GM18520 (cell line): ENCODE data around the gene CHGA.

Experiments
- ATAC-seq: cut with Tn5 transposase; IDR thresholded peaks from one replicate; pipeline ENCODE4 v1.9.1; 2021; ENCODE audit not compliant: unreplicated experiment

Gene CHGA, protein sequence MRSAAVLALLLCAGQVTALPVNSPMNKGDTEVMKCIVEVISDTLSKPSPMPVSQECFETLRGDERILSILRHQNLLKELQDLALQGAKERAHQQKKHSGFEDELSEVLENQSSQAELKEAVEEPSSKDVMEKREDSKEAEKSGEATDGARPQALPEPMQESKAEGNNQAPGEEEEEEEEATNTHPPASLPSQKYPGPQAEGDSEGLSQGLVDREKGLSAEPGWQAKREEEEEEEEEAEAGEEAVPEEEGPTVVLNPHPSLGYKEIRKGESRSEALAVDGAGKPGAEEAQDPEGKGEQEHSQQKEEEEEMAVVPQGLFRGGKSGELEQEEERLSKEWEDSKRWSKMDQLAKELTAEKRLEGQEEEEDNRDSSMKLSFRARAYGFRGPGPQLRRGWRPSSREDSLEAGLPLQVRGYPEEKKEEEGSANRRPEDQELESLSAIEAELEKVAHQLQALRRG

DNA sequence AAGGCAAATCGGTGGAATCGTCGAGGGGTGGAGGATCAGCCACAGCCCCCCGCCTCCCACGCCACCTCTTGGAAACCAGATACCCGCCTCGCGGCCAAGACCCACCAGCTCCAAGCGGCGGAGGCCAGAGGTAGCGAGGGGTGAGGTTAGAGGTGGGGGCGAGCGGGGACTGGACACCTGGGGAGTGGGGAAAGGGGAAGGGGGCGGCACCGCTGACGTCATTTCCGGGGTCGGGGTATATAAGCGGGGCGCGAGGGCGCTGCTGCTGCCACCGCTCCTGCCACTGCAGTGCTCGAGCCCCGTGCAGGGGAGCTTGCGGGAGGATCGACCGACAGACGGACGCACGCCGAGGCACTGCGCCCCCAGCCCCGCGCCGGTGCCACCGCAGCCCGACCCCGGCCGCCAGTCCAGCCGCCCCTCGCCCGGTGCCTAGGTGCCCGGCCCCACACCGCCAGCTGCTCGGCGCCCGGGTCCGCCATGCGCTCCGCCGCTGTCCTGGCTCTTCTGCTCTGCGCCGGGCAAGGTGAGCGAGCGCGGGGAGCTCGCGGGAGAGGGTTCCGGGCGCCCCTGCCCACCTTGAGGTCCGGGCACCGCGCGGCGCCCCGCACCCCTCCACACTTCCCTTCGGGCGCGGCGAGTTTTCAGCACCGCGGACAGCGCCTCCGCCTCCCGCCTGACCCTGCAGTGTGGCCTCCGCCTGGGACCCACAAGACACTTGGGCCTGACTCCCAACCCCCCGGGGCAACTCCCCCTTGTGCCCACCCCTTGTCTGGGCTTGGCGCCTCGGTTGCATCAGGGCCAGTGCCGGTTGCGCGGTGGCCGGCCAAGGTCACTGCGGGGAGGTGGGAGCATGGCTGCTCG, at the start of gene CHGA:
Gene CHGA (plus strand): TSS at position 268 of the 861 bp plus-strand sequence. CDS start 210 bp downstream, at position 478.
- no peak for ATAC-seq

DNA sequence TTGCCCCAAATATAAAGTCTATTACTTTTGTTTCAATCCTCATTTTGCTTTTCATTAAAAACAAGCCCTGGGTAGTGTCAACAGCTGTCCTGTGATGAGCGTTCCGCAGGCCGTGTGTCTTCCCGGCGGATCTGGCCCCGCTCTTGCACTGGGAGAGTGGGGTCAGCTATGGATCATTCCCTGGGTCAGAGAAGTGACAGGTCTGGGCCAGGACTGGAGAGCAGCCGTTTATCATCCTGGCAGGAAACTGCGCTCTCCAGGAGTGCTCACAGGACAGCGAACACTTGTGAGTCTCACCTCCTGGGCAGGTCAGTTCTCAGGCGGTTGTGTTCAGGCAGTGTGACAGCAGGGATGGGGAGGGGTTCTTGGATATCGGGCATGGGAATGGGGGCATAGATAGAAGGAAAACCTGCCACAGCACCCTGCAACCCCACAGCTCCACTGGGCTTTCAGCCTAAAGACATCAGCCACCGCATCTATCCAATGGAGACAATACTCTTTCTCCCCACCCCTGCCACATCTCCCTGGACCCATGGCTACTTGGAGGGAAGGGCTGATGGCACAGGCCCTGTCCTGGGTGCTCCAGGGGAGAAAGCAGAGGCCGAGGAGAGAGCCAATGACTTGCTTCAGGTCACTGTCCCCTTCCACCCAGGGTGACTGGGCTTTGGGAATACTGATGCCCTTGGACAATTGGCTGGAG, 47.8 kb upstream of the CHGA start:
- no peak for ATAC-seq

DNA sequence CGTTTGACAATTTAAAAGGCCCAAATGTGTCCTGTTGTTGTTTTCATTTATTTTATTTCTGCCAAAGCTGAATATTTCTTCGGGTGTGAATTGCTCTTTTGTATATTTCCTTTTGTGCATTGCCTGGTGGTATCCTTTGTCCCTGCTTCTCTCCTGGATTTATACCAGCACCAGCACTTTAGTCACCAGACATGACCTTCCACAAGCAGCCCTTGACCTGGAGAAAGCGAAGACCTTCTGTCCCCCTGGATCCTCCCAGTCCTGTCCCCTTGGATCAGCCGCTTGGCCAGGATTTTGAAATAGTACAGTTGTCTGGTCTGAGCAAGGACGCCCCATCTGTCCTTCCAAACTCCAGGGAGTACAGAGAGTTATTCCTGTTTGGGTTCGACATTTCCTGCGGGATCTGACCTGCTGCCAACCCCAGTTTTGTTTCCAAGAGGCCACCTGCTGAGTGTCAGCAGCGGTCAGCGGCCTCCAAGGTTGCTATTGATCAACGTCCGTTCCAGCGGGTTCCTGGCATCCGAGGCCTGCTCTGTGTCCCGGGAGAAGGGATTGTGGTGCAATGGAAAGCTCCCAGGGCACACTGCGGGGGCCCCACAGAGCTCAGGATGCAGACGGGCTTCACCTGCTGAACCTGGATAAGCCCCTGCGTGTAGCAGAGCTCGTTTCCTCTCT, 45.1 kb upstream of the CHGA start:
- ATAC-seq = no peak

DNA sequence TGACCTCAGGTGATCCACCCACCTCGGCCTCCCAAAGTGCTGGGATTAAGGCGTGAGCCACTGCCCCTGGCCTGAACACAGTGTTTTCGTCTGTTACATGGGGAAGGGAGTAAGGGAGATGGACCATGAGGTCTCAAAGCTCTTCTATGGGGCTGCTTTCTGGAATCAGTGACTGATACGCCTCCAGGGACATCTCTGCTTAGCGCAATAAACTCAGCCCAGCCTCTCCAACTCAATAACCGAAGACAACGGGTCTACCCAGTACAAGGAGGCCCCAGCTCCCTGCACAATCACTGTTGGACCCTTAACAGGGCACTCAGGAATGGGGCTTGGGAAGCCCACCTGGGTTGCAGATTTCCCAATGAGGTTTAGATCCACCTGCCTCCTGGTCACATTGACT, 42.6 kb upstream of the CHGA start:
- ATAC-seq = no peak

DNA sequence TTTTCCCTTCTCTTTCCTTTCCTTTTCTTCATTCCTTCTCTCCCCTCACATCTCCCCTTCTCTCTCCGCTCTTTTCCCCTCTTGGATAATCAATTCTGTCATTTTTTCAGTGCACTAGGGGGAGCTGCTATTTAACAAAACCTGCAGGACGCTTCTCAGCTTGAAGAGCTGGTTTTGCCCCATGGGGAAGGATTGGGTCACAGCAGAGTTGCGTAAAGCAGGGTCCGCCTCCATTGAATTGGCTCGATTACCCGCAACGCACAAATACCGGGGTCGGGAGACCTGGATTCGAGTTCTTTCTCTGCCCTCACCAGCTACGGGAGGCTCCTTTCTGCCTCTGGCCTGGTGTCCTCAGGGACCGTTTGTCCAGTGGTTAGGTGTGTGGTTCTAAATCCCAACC, 42.1 kb upstream of the CHGA start:
- ATAC-seq = no peak

DNA sequence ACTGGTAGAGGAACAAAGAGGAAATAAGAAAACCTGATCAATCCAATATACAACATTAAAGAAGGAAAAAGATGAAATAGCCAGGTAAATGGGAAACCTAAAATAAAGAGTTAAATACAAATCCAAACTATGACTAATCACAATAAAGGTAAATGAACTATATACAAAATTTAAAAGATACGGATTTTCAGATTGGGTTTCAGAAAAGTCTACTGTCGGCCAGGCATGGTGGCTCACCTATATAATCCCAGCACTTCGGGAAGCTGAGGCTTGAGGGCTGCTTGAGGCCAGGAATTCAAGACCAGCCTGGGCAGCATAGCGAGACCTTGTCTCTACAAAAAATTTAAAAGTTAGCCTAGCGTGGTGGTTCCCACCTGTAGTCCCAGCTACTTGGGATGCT, 39.9 kb upstream of the CHGA start:
- ATAC-seq = no peak

DNA sequence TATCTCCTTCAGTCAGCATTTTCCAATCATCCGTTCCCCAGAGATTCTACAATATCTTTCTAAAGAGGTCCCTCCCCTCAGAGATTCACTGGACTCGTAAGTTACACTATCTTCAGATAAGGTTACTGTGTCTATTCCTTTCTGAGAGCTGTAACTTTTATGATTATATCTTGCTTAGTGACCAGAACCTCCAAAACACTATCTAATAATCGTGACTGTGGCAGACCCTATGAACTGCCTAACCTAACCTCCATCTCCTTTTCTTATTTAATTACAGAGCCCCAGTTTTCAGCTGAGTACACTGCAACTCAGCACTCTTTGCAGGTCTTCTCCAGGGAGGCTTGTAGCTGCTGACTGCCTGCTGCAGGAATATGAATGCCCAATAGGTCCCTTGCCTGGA, 38.5 kb upstream of the CHGA start:
- ATAC-seq = no peak

DNA sequence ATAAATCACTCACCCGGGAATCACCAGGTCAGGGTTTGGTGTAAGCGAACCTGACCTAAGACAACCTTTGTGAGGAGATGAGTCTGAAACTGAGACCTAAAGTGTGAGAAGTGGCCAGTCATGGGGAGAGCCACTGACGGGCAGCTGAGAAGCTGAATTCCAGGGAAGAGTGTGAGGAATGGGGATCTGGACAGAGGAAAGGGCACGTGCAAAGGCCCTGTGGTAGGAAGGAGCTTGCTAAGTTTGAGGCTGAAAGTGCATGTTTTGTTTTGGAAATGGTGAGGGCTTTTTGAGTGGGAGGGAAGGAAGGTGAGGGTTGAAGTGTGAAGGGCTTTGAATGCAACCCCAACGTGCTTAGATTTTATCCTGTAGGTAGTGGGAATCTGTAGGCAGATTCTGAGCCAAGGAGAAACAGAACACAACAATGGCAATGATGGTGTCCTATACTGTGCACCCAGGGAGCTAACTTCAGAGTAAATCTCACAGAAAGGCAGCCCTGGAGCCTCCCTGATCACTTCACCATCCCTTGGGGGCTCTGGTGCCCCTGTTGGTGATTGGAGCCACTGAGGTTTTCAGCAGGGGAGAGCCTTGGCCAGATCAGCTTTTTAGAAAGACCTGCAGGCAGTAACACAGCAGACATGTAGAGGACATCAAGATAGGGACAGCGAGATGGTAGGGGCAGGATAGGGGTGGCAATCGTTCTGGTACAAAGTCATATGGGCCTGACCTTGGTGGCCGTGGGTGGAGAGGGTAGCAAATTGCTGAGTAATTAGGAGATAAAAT, 37.5 kb upstream of the CHGA start:
- ATAC-seq = no peak

DNA sequence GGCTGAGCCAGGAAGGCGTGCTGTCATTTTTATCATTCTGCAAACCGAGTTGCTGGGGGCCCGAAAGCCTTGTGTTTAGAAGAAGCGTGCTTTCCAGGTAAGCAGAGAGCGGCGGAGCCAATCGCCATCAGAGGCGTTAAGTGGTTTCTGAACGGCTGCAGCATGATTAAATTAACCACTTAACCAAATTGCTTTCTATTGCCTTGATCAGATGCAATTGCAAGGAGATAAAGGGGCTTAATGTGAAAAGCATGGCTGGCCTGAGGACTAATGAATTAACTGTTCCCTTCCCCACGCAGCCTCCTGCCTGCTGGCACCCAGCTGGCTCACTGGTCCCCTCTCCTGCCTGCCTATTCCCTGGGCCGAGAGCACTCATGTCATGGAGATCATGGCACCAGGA, 36.6 kb upstream of the CHGA start:
- no peak for ATAC-seq

DNA sequence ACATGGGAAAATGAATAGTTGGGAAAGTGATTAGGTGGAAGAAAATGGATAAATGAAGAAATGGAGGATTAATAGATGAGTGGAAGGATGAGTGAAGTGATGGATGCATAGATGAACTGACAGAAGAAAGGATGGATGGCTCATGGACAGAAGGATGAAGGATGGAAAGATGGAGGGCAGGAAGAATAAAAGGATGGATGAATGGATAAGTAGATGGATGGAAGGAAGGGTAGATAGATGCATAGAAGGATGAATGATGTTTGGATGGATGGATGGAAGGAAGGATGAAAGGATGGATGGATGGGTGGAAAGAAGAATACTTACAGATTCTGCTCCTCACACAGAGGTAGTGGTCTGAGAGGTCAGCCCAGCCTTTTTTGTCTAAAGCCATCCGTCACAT, 35.8 kb upstream of the CHGA start:
- no peak for ATAC-seq

DNA sequence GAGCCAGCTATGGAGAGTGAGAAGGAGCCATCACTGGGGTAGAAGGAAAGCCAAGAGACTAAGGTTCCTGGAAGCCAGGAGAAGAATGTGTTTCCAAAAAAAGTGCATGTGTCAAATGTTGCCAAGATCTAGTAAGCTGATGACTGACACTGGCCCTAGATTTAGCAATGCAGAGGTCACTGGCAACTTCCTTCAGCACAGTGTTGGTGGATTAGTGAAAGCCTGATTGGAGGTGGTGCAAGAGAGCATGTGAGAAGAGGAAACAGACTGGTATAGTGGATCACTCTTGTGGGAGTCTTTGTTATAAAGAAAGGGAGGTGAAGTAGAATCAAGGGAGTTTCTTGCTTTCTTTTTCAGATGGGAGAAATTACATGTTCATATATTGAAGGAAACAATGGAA, 34.1 kb upstream of the CHGA start:
- no peak for ATAC-seq

DNA sequence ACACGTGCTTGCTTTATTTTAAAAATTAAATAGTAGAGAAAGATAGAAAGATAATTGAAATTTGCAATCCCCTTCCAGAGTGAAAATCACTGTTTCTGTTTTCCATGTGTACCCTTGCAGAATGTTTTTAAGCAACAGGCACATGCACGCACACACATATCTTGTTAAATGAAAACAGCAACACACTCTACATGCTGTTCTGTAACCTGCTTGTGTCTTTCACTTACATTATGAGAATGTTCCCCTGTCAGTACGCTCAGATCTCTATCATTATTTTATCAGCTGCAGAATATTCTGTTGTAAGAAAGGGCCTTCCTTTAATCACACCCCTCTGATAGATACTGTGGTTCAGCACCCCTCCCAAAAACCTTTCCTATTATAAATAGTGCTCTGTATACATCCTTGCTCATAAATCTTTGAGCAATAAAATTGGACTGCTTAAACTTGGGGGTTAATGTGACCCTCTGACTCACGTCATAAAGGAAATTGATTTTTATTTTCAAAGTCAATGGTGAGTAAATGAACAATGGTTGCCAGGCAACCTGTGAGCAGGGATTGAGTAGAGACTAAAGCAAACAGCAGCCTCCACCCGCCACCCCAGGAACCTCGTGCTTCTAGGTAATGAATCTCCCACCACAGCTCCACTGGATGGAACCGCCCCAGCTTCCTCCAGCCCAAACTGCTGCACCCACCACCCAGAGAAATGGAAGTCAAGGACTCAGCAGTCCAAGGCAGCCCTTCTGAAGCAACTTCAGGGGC, 31.9 kb upstream of the CHGA start:
- no peak for ATAC-seq

DNA sequence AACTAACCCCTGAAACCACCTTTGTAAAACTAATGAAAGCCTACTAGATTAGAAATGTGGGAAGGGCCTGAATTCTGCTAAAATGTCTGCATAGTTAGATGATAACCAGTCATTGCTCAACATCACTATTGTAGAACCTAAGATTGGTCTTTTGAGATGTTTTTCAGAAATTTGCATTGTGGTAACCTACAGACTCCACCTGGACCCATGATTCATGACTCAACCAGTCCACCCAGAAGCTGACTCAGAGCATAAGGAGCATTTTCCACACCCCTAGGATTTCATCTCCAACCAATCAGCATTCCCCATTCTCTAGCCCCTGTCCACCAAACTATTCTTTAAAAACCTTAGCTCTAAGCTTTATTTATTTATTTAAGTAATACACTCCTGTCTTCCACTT, 30.4 kb upstream of the CHGA start:
- ATAC-seq = no peak

DNA sequence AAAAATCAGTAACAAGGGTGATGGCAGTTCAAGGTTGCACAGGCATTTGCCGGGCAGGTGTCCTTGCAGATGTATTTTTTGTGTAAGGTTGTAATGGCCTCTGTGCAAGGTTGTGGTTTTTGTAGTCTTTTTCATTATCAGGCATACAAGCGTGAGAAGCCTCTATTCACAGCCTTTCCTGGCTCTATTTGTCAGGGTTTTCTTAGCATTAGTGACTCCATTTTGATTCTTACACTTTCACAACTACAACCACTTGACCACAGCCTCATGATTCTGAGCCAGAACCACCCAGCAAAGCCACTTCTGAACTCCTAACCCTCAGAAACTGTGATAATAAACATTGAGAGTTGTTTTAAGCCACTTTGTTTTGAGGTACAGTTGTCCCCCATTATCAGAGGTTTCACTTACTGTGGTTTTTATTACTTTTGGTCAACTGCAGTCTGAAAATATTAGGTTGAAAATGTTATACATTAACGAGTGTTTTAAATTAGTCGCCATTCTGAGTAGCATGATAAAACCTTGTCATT, 27.5 kb upstream of the CHGA start:
- no peak for ATAC-seq

DNA sequence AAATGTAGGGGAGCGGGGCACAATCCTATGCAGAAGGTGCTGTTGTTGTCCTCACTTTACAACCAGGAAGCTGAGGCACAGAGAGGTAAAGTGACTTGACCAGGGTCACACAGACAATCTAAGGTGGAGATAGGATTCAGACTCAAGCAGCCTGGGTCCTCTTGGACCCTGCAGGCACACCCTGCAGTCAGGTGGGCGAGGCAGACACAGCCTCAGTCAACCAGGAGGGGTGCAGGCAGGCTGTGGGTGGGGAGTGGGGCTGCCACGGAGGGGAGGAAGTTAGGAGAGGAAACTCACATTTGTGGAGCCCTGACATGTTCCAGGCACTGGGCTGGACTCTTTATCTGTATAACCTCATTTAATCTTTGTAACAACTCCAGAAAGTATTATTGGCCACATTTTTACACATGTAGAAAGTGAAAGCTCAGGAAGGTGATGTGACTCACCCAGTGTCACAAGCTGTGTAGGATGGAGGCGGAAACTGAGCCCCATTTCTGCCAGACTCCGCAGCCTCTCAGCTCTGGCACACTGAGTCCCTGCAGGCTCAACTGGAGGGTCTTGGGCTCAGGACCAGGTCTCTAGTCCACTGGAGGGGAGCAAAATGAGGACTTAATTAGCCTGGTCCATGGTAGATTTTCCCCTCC, 24.9 kb upstream of the CHGA start:
- no peak for ATAC-seq

DNA sequence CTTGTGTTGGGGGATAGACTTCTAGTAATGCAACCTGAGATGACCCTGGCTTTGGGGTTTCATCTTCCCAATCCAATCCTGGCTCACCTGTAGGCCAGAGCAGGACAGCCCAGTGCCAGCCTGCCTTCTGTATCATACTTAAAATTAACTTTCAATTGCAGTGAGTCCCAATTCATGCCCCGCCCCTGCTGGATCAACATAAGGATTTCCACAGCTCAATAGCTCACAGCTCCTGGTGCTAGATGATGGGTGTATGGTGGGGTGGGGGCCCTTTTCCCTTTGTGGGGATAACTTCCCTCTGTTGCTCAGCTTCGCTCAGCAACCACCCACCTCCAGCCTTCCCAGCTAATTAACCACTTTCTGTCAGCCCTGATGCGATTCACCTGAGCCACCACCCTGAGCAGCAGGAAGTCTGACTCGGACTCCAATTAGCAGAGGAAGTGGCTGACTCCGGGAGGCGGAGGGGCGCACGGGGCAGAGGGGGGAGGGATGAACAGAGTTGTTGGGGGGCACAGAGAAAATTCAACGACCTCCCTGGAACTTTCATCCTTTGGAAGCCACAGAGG, 24.3 kb upstream of the CHGA start:
- no peak for ATAC-seq

DNA sequence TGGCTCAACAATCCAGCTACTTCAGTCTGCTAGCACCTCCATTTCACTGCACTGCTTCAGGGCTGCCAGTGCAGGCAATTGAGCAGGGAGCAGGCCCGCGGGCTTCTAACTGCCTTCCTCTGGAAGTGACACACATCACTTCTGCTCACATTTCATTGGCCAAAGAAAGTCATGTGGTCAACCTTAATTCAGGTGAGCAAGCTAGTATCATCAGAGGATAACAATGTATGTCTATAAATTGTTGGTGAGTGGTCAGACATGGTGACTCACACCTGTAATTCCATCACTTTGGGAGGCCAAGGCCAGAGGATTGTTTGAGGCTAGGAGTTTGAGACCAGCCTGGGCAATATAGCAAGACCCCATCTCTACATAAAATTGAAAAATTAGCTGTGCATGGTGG, 22.3 kb upstream of the CHGA start:
- ATAC-seq = no peak

DNA sequence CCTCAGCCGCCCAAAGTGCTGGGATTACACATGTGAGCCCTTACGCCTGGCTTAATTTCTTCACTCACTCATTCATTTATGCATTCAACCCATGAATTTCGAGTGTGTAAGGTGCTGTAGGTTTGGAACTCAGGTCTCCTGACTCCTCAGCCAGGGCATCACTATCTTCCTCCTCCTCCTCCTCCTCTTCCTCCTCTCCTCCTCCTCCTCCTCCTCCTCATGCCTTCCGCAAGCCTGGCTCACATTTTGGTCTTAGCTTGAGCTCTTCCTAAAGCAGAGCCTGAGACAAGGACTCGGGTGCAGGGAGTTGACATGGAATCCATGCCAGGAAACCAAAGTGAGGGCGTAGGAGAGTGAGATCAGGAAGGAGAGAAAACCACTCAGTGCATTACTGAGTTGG, 20.8 kb upstream of the CHGA start:
- no peak for ATAC-seq
